ENCODE measurements around the gene TREX2.

TREX2 gene

GRCh38 chrX:153414856-153415510 lies 30.9 kb downstream of the TREX2 start:
- no peak overlapping the region for H3K27ac ChIP-seq (ENCODE audit: insufficient read depth in 1 of 2, low read depth in 1 of 2, low read length in 2 of 2, poor library complexity in 1 of 2, severe bottlenecking in 2 of 2)
- ChIA-PET POLR2A (no interaction called here), CTCF (interaction anchor here (1.5 kb wide), 1 partner anchor 8 kb away, joined by 3 read pairs; no protein-coding TSS in a partner anchor)
- peaks cover 2 to 19% (median 9%) of the 10 kb centered on the region in 4 experiments for H3K4me1 ChIP-seq (ENCODE audit: control extremely low read depth in 1 of 4, control insufficient read depth in 4 of 4, insufficient read depth in 4 of 4, low read length in 3 of 4)
- 96% methylated on average over 5 of the region's 9 CpGs for whole genome bisulfite sequencing (ENCODE audit: insufficient coverage)
- peaks cover 0 to 9% (median 0%) of the 10 kb centered on the region in 5 experiments for H3K27me3 ChIP-seq (replicated peaks in 2 of 5; ENCODE audit: control insufficient read depth in 4 of 5, insufficient read depth in 5 of 5, low read length in 4 of 5)
- H3K36me3 ChIP-seq (ENCODE audit: control insufficient read depth in 4 of 4, insufficient read depth in 4 of 4, low read length in 3 of 4): peaks cover 0 to 2% (median 0%) of the 10 kb centered on the region in 4 experiments
- H3K4me3 ChIP-seq (ENCODE audit: control insufficient read depth in 1 of 7, extremely low read depth in 1 of 7, insufficient read depth in 4 of 7, low read depth in 2 of 7, low read length in 6 of 7): no peak overlapping the region
- no peak for DNase-seq
- H3K9me3 ChIP-seq (ENCODE audit: control extremely low read depth in 1 of 5, control insufficient read depth in 4 of 5, insufficient read depth in 2 of 5, low read depth in 1 of 5, low read length in 4 of 5): no peaks in the 10 kb centered on the region

- H3K9me3 ChIP-seq (ENCODE audit: control extremely low read depth in 1 of 5, control insufficient read depth in 4 of 5, insufficient read depth in 2 of 5, low read depth in 1 of 5, low read length in 4 of 5): no peaks in the 10 kb centered on the region
- H3K4me3 ChIP-seq (ENCODE audit: control insufficient read depth in 1 of 7, extremely low read depth in 1 of 7, insufficient read depth in 4 of 7, low read depth in 2 of 7, low read length in 6 of 7): no peak overlapping the region
- no peak overlapping the region for H3K27ac ChIP-seq (ENCODE audit: insufficient read depth in 1 of 2, low read depth in 1 of 2, low read length in 2 of 2, poor library complexity in 1 of 2, severe bottlenecking in 2 of 2)
- H3K27me3 ChIP-seq (replicated peaks in 2 of 5; ENCODE audit: control insufficient read depth in 4 of 5, insufficient read depth in 5 of 5, low read length in 4 of 5): peaks cover 0 to 9% (median 0%) of the 10 kb centered on the region in 5 experiments
- peaks cover 2 to 19% (median 9%) of the 10 kb centered on the region in 4 experiments for H3K4me1 ChIP-seq (ENCODE audit: control extremely low read depth in 1 of 4, control insufficient read depth in 4 of 4, insufficient read depth in 4 of 4, low read length in 3 of 4)
- CTCF ChIA-PET: interaction anchor here (1.2 to 1.5 kb wide), 2 partner anchors 10 kb away, joined by 3 read pairs; no protein-coding TSS in a partner anchor
- peaks cover 0 to 2% (median 0%) of the 10 kb centered on the region in 4 experiments for H3K36me3 ChIP-seq (ENCODE audit: control insufficient read depth in 4 of 4, insufficient read depth in 4 of 4, low read length in 3 of 4)
- 87% methylated on average over 4 of the region's 11 CpGs for WGBS (ENCODE audit: insufficient coverage)
- no peak for DNase-seq
- POLR2A ChIA-PET: no interaction called here
Observed at GRCh38 chrX:153413731-153414130, 32.1 kb downstream of the TREX2 start.

- Histone ChIP-seq H3K9me3 (ENCODE audit: control extremely low read depth in 1 of 5, control insufficient read depth in 4 of 5, insufficient read depth in 2 of 5, low read depth in 1 of 5, low read length in 4 of 5) (no peaks in the 10 kb centered on the region), H3K27ac (ENCODE audit: insufficient read depth in 1 of 2, low read depth in 1 of 2, low read length in 2 of 2, poor library complexity in 1 of 2, severe bottlenecking in 2 of 2) (no peak overlapping the region), H3K27me3 (replicated peaks in 2 of 5; ENCODE audit: control insufficient read depth in 4 of 5, insufficient read depth in 5 of 5, low read length in 4 of 5) (peaks cover 0 to 9% (median 0%) of the 10 kb centered on the region in 5 experiments), H3K36me3 (ENCODE audit: control insufficient read depth in 4 of 4, insufficient read depth in 4 of 4, low read length in 3 of 4) (no peaks in the 10 kb centered on the region), H3K4me1 (ENCODE audit: control extremely low read depth in 1 of 4, control insufficient read depth in 4 of 4, insufficient read depth in 4 of 4, low read length in 3 of 4) (peaks cover 2 to 19% (median 9%) of the 10 kb centered on the region in 4 experiments), H3K4me3 (ENCODE audit: control insufficient read depth in 1 of 7, extremely low read depth in 1 of 7, insufficient read depth in 4 of 7, low read depth in 2 of 7, low read length in 6 of 7) (no peak overlapping the region)
- ChIA-PET CTCF (interaction anchor here (1.2 to 1.5 kb wide), 2 partner anchors 10 kb away, joined by 3 read pairs; no protein-coding TSS in a partner anchor), POLR2A (no interaction called here)
- DNase-seq: no peak
- WGBS (ENCODE audit: insufficient coverage): 88% methylated on average over 20 of the region's 23 CpGs
Observed at GRCh38 chrX:153412746-153413720, 32.8 kb downstream of the TREX2 start.

- POLR2A ChIA-PET: no interaction called here
- peaks cover 0 to 9% (median 0%) of the 10 kb centered on the region in 5 experiments for H3K27me3 ChIP-seq (replicated peaks in 2 of 5; ENCODE audit: control insufficient read depth in 4 of 5, insufficient read depth in 5 of 5, low read length in 4 of 5)
- no peak overlapping the region for H3K27ac ChIP-seq (ENCODE audit: insufficient read depth in 1 of 2, low read depth in 1 of 2, low read length in 2 of 2, poor library complexity in 1 of 2, severe bottlenecking in 2 of 2)
- CTCF ChIA-PET: interaction anchor here (0.7 kb wide), 1 partner anchor 454 kb away, joined by 3 read pairs; no protein-coding TSS in a partner anchor
- H3K4me3 ChIP-seq (ENCODE audit: control insufficient read depth in 1 of 7, extremely low read depth in 1 of 7, insufficient read depth in 4 of 7, low read depth in 2 of 7, low read length in 6 of 7): peak overlapping the region; percentile 21 to 70 (median 51)
- WGBS (ENCODE audit: insufficient coverage): 57% methylated on average over 12 of the region's 17 CpGs
- no peak for DNase-seq
- peaks cover 2 to 19% (median 9%) of the 10 kb centered on the region in 4 experiments for H3K4me1 ChIP-seq (ENCODE audit: control extremely low read depth in 1 of 4, control insufficient read depth in 4 of 4, insufficient read depth in 4 of 4, low read length in 3 of 4)
- H3K36me3 ChIP-seq (ENCODE audit: control insufficient read depth in 4 of 4, insufficient read depth in 4 of 4, low read length in 3 of 4): no peaks in the 10 kb centered on the region
- no peaks in the 10 kb centered on the region for H3K9me3 ChIP-seq (ENCODE audit: control extremely low read depth in 1 of 5, control insufficient read depth in 4 of 5, insufficient read depth in 2 of 5, low read depth in 1 of 5, low read length in 4 of 5)
Observed at GRCh38 chrX:153411988-153412574, 33.8 kb downstream of the TREX2 start.

- POLR2A ChIA-PET: no interaction called here
- Histone ChIP-seq H3K9me3 (ENCODE audit: control extremely low read depth in 1 of 5, control insufficient read depth in 4 of 5, insufficient read depth in 2 of 5, low read depth in 1 of 5, low read length in 4 of 5) (no peaks in the 10 kb centered on the region), H3K27ac (ENCODE audit: insufficient read depth in 1 of 2, low read depth in 1 of 2, low read length in 2 of 2, poor library complexity in 1 of 2, severe bottlenecking in 2 of 2) (no peak within 1 kb of the TSS), H3K4me1 (ENCODE audit: control extremely low read depth in 1 of 4, control insufficient read depth in 4 of 4, insufficient read depth in 4 of 4, low read length in 3 of 4) (peaks cover 2 to 19% (median 9%) of the 10 kb centered on the region in 4 experiments), H3K4me3 (ENCODE audit: control insufficient read depth in 1 of 7, extremely low read depth in 1 of 7, insufficient read depth in 4 of 7, low read depth in 2 of 7, low read length in 6 of 7) (peak within 1 kb of the TSS; percentile 26 to 70 (median 51)), H3K27me3 (replicated peaks in 2 of 5; ENCODE audit: control insufficient read depth in 4 of 5, insufficient read depth in 5 of 5, low read length in 4 of 5) (peaks cover 0 to 9% (median 0%) of the 10 kb centered on the region in 5 experiments), H3K36me3 (ENCODE audit: control insufficient read depth in 4 of 4, insufficient read depth in 4 of 4, low read length in 3 of 4) (no peaks in the 10 kb centered on the region)
- DNase-seq: peak; percentile 11 to 56 (median 56)
- CTCF ChIA-PET: interaction anchor here (0.7 kb wide), 1 partner anchor 453 kb away, joined by 3 read pairs; no protein-coding TSS in a partner anchor
- 33% methylated on average over 47 of the region's 75 CpGs for WGBS (ENCODE audit: insufficient coverage)
Observed at GRCh38 chrX:153411255-153411987, 34.4 kb downstream of the TREX2 start, which contains the start of gene ZFP92. TSS of gene ZFP92 (plus strand) at chrX:153411472. CDS start at chrX:153418323, 6,851 bp downstream.

- Histone ChIP-seq H3K9me3 (ENCODE audit: control extremely low read depth in 1 of 5, control insufficient read depth in 4 of 5, insufficient read depth in 2 of 5, low read depth in 1 of 5, low read length in 4 of 5) (no peaks in the 10 kb centered on the region), H3K27ac (ENCODE audit: insufficient read depth in 1 of 2, low read depth in 1 of 2, low read length in 2 of 2, poor library complexity in 1 of 2, severe bottlenecking in 2 of 2) (no peak overlapping the region), H3K27me3 (replicated peaks in 2 of 5; ENCODE audit: control insufficient read depth in 4 of 5, insufficient read depth in 5 of 5, low read length in 4 of 5) (peaks cover 0 to 9% (median 0%) of the 10 kb centered on the region in 5 experiments), H3K4me1 (ENCODE audit: control extremely low read depth in 1 of 4, control insufficient read depth in 4 of 4, insufficient read depth in 4 of 4, low read length in 3 of 4) (peaks cover 2 to 19% (median 9%) of the 10 kb centered on the region in 4 experiments), H3K4me3 (ENCODE audit: control insufficient read depth in 1 of 7, extremely low read depth in 1 of 7, insufficient read depth in 4 of 7, low read depth in 2 of 7, low read length in 6 of 7) (peak overlapping the region in 3 of 7 experiments; percentile 51 to 70 (median 61)), H3K36me3 (ENCODE audit: control insufficient read depth in 4 of 4, insufficient read depth in 4 of 4, low read length in 3 of 4) (no peaks in the 10 kb centered on the region)
- WGBS (ENCODE audit: insufficient coverage): 76% methylated on average over 12 of the region's 12 CpGs
- no peak for DNase-seq
- CTCF ChIA-PET: no interaction called here
- POLR2A ChIA-PET: no interaction called here
Observed at GRCh38 chrX:153410888-153411254, 35.0 kb downstream of the TREX2 start.

All from common myeloid progenitor, CD34-positive (primary cell).